Subcutaneous adipose tissue (tissue), 4 donors: ENCODE measurements around the gene CXCL8. TPM values are rescaled to one million over a fixed set of nuclear protein-coding genes. Genes with fewer than 3 reads are reported as not detected.

Source experiments
- total RNA-seq, 4 donors: library from RNA; depleted of rRNA; stranded (reverse); fragments of >200 nt; gene quantifications; one replicate each; pipeline ENCODE4 v1.1.0, GENCODE V29; 2016
- TF ChIP-seq, protein P1 (sequence below): fragments of 450-650 bp; IDR thresholded peaks from one replicate; pipeline ENCODE4 v1.5.1; 2016; ENCODE audit warnings: low read depth, mild to moderate bottlenecking, control low read depth, antibody characterized with exemption, moderate library complexity

CXCL8 gene
- total RNA-seq, 4 donors from 2014 or later = 0.38 to 14.5 (median 3.5) TPM

DNA sequence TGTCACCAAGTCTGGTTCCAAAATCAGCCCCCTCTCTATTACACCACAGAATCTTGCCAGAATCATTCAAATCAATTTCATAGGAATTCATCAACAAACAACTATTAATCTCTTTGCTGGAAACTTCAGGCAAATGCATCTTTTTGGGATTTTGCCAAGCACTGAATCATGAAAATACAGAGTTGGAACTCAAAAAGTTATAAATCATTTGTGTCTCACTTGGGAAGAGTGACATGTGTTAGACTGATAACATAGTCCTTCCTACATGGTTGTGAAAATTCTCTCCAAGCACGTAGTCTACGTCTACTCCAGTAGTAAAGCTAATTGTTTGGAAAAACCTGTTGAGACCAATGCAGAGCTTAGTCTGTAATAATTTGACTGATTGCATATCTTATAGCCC is 19.0 kb downstream of the CXCL8 start:
- TF ChIP-seq, protein P1, sequence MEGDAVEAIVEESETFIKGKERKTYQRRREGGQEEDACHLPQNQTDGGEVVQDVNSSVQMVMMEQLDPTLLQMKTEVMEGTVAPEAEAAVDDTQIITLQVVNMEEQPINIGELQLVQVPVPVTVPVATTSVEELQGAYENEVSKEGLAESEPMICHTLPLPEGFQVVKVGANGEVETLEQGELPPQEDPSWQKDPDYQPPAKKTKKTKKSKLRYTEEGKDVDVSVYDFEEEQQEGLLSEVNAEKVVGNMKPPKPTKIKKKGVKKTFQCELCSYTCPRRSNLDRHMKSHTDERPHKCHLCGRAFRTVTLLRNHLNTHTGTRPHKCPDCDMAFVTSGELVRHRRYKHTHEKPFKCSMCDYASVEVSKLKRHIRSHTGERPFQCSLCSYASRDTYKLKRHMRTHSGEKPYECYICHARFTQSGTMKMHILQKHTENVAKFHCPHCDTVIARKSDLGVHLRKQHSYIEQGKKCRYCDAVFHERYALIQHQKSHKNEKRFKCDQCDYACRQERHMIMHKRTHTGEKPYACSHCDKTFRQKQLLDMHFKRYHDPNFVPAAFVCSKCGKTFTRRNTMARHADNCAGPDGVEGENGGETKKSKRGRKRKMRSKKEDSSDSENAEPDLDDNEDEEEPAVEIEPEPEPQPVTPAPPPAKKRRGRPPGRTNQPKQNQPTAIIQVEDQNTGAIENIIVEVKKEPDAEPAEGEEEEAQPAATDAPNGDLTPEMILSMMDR = no peak

DNA sequence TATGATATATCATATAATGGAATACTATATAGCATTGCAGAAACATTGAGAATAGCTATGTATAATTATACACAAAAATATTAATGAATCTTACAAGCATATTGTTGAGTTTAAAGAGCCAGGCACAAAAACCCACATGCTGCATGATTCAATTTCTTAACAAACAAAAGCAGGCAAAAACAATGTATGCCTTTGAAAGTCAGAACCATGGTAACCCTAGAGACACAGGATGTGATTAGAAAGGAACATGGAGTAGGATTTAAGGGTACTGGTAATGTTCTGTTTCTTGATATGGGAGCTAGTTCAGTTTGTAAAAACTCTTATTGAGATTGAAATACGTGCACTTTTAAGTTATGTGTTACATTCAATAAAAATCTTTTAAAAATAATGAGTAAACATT is 21.5 kb downstream of the CXCL8 start:
- TF ChIP-seq, protein P1 = no peak

DNA sequence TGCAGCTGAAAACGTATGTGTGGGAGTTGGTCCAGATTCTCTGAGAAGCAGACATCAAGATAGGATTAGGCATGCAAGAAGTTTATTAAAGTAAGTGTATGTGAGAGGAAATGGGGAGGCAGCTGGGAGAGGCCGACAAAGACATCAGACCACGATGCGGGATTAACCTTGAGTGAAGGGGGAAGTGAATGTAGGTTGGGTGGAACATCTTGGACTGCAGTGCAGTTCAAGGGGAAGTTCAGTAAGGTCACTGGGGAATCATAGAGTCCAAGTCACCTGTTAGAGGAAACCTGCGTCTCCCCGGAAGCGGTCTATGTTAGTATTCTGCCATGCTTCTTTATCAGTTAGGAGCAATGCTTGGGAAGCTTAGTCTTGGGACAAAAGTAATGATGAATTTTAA is 22.0 kb downstream of the CXCL8 start:
- TF ChIP-seq, protein P1 = no peak

DNA sequence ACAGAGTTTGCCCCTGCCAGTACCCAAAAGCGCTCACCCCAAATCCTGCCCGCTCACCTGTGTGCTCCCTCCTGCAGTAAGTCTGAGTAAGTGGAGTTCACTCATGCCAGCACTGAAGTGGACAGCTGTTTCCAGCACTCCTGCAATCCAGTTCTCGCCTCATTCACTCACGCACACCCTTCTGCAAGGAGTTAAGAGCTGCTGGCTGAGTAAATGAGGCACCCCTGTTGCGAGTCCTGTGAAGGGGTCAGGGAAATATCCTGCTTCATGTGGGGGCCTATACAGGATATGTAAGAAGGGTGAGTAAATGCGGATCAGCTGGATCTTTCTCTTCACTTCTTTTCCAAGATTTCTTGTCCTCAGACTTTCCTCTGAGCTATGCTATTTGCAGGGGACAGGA is 23.5 kb downstream of the CXCL8 start:
- TF ChIP-seq, protein P1 = no peak

DNA sequence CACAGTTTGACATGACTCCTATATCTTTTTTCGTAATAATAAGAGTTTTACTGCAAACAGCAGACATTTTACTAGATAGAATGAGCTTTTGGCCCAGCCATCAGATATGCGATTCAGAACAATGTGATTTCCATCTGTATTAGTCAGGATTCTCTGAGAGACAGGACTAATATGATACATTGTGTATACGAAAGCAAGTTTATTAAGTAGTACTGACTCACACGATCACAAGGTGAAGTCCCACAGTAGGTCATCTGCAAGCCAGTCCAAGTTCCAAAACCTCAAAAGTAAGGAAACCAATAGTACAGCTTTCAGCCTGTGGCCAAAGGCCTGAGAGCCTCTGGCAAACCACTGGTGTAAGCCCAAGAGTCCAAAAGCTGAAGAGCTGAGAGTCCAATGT is 24.1 kb downstream of the CXCL8 start:
- TF ChIP-seq, protein P1 = no peak

DNA sequence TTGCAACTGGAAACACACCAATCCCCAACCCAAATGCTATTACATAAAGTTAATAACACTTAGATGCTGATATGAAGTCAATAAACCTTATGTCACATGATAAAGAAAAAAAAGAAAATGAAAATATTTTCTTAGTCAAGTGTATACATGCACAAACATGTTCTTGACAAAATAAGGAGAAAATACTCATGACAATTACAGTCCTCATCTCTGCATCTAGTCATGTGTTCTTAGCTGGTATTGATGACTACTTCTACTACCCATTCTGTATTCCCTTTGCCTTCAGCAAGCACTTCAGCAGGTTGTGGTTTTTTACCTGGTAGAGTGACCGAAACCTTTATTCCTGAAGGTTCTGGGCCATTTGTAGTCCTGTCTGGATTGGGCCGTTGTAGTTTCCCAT is 24.9 kb downstream of the CXCL8 start:
- TF ChIP-seq, protein P1 = no peak

DNA sequence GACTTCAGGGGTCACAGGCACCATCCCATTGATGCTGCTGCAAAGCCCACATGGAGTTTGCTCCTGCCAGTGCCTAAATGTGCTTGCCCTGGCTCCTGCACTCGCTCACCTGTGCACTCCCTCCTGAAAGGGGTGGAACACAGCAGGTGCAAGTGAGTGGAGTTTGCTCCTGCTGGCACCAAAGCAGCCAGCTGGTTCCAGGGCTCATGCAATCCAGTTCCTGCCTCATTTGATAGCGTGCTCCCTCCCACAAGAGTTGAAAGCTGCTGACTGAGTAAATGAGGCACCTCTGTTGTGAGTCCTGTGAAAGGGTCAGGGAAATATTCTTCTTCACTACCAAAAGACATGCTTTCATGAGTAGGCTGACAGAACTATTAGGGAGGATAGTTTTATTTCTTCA is 30.5 kb downstream of the CXCL8 start:
- TF ChIP-seq, protein P1 = no peak
